ENCODE measurements around the gene RBM47.
"Not testable (repeated sequence)": the region's sequence is repeated elsewhere in the genome, so short reads cannot be mapped to it uniquely, and the experiment has no call there.

The RBM47 gene

DNA sequence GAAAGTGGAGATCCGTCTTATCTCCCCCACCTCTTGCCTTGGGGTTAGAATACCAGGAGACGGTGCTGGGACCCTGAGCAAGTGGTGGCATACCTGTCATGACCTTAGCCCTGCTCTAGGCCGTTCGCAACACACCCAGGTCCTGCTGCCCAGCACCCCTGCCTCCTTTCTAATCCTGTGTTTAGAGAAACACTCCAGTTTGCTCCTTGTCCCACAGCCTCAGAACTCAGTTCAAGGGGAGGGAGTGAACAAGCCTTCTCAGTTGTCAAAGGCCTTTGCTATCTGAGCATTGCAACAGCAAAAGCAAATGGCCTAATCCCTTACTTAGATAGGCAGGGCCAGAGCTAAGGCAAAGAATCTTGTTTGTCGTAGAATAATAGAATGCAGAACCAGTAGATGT is 226.6 kb downstream of the RBM47 start:
- DNase-seq = no peak

DNA sequence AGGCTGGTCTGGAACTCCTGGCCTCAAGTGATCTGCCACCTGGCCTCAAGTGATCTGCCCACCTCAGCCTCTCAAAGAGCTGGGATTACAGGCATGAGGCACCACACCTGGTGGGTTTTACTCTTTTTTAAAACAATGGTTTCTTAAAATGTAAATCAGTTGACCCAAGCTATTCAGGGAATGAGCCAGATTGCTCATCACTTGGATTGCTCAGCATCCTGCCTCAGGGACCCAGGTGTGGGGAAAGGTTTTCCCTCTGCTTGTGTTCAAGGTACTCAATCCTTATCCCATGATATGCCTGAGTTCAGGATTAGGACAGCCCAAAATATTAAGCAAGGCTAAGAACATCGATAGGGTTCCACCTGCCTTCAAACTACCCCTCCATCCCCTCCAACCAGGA is 227.1 kb downstream of the RBM47 start:
- no peak for DNase-seq

GRCh38 chr4:40401631-40402030 is 228.0 kb downstream of the RBM47 start:
- DNase-seq = no peak

GRCh38 chr4:40401096-40401495 is 228.6 kb downstream of the RBM47 start:
- DNase-seq = no peak

- no peak for DNase-seq
These were observed 230.1 kb downstream of the RBM47 start for GRCh38 chr4:40399578-40399977.

DNA sequence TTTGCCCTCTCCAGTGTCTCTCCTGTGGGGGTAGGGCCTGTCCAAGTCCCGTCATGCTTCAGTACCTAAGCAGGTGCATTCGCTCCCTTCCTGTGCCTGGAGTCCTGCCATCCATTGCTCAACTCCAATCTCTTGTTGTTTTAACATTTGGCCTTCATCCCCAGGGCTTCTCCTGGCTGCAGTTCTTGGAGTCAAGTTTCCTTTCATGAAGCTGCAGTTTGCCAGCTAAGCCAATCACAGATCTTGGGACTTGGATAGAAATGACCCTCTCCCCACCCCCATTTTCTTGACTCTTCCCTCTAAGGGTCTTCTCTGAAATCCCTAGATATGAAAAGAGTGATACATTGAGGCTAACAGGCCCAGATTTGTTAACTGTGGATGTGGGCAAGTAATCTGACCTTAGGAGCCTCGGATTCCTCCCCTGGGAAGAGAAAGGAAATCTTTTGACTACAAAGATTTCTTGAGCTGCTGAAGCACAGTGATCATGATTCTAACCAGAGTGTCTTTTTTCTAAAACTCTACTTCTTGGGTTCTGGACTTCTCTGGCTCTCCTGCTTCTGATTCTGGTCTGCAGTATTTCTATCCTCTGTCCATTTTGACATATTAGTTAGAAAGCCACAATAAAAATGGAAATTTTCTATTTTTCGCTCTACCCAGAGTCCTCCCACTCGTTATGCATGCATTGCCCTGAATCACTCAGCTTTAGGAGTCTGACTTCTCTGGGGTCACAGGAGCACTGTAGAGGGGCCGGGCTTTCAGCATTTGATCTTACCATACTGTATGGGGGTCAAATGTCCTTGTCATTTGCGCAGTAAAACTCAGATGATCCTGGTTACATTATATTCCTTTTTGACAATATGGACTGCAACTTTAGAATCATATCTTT is 233.5 kb downstream of the RBM47 start:
- no peak for DNase-seq

DNA sequence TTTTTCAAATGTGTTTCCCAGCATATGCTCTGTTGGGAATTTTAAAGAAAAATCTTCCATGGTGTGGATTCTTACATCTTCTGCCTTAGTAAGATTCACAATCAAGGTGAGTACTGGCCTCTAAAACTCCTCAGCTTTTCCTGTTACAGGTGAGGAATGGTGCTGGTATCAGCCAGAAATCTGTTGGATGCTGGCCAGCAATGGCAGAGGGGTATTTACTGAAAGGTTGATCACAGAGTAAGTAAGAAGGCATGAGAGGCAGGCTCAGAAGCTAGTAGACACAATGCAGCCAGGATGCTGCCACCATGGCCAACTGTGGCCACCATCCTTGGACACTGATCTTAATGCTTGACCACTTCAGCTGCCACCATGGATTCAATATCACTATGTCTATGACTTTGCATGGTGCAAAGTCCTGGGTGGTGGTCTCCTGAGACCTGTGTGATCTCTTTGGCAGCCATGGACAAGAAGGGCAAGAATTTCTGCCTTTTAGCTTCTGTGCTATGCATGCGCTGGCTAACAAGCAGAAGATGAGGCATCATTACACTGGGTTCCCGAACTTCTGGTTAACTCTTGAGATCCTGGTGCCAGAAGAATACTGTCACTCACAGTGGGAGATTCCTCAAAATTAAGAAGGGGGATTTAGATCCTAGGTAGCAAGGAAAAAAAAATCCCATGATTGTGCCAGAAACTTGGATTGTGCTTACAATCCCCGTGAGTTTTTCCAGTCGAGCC is 234.3 kb downstream of the RBM47 start:
- no peak for DNase-seq

GRCh38 chr4:40394236-40394635 is 235.4 kb downstream of the RBM47 start:
- no peak for DNase-seq

GRCh38 chr4:40392241-40392640 is 237.4 kb downstream of the RBM47 start:
- DNase-seq = not testable (repeated sequence)

- DNase-seq = no peak
These were observed 239.7 kb downstream of the RBM47 start for GRCh38 chr4:40389986-40390385.

DNA sequence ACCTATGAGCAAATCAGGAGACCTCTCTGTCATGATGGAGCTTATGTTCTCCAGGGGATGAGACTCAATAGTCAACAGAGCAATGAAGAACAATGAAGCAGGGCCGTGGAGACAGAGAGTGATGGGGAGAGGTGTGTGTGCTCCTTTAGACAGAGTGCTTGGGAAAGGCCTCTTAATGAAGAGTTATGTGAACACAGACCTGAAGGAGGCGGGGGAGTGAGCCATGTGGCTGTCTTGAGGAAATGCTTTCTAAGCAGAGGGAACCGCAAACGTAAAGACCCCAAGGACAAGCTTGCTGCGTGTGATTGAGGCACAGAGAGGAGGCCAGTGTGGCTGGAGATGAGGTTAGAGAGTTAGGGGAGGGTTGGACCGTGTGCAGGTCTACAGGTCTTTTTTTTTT is 241.4 kb downstream of the RBM47 start:
- DNase-seq = no peak

- no peak for DNase-seq
These were observed 249.0 kb downstream of the RBM47 start for GRCh38 chr4:40380647-40381046.

DNA sequence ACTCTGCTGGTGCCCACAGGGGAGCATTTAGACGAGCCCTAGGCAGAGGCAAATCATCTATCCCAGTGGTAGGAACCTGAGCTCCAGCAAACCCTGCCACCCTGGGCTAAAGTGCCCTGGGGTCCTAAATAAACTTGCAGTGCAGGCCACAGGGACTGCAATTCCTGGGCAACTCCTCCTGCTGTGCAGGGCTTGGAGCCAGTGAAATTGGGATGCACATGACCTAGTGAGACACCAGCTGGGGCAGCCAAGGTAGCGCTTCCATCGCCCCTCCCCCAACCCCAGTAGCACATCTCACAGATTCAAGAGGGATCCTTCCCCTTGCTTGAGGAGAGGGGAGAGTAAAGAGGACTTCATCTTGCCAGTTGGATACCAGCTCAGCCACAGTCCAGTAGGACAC is 250.4 kb downstream of the RBM47 start:
- no peak for DNase-seq

GRCh38 chr4:40378619-40379018 is 251.0 kb downstream of the RBM47 start:
- no peak for DNase-seq

DNA sequence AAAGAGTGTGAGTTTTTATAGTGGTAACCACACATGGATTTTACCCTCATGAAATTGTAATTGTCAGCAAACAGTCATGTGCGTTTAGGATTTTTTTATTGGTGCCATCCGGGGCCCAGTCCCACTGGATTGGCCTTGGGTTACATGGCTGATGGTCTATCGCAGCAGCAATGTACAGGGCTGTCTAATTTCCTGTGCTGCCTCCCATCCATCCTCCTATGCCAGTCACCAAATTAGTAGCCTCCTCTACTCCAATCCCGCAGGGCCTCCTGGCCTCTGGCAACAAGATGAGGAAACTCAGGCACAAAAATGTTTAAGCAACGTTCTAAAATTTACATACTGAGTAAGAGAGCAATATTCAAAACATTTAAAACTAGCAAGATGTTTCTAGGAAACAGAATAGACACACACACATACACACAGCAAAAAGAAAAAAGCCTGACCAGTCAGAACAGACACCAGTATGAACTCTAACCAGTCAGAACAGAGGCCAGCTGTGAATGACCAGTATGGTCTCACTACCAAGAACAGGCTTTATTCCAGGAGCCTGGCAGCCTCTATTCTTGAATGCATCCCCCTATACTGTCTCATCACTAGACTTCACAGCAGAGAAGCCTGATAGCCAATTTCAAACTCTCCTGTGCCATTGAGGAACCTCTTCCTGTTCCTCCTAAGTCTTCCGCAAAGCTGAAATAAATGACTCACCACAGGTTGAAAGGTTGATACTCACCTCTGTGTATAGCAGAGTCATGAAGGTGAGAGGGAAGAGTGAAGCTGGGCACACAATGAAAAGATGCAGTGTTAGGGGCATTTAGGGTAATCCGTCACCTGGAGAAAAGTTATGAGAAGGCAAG is 251.9 kb downstream of the RBM47 start:
- DNase-seq = no peak

- no peak for DNase-seq
These were observed 254.0 kb downstream of the RBM47 start for GRCh38 chr4:40375620-40376019.

GRCh38 chr4:40375095-40375494 is 254.6 kb downstream of the RBM47 start:
- DNase-seq = no peak

DNA sequence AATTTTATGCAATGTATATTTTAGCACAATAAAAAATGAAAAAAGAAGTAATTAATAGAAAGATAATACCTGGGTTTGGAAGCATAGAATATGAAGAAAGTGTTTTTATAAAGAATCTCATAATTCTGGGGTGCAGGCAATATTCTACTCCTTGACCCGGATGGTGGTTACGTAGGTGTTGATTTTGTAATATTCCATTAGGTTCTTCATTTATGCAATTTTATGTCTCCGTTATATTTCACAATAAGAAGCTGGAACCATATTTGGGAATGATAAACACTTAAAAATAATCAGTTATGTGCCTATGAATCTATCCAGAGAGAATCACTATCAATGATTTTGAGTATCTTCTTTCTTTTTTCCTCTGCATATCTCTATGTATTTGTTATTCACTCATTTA is 256.0 kb downstream of the RBM47 start:
- no peak for DNase-seq
